HEK293 (cell line): ENCODE measurements around the gene TBC1D9B.

Source experiments
- CTCF ChIP-seq: fragments of 450-650 bp; formaldehyde crosslinking; IDR thresholded peaks from 2 replicates; pipeline ENCODE4 v1.5.1; 2016; ENCODE audit warnings: missing biosample characterization, missing genetic modification characterization
- ZBTB7A ChIP-seq: fragments of 450-650 bp; formaldehyde crosslinking; IDR thresholded peaks from 2 replicates; pipeline ENCODE4 v1.5.1; 2016; ENCODE audit warnings: low read depth, missing biosample characterization, missing genetic modification characterization
- ZEB2 ChIP-seq: fragments of 450-650 bp; formaldehyde crosslinking; IDR thresholded peaks from 2 replicates; pipeline ENCODE4 v1.5.1; 2016; ENCODE audit warnings: missing biosample characterization, missing genetic modification characterization
- ZNF155 ChIP-seq: fragments of 450-650 bp; formaldehyde crosslinking; IDR thresholded peaks from 2 replicates; pipeline ENCODE4 v1.5.1; 2016; ENCODE audit warnings: missing biosample characterization, missing genetic modification characterization
- ZNF184 ChIP-seq: fragments of 450-650 bp; IDR thresholded peaks from 2 replicates; pipeline ENCODE4 v1.5.1; 2018; ENCODE audit warnings: missing biosample characterization, mild to moderate bottlenecking, missing genetic modification characterization
- ZNF239 ChIP-seq: fragments of 450-650 bp; formaldehyde crosslinking; IDR thresholded peaks from 2 replicates; pipeline ENCODE4 v1.5.1; 2016; ENCODE audit warnings: missing biosample characterization, missing genetic modification characterization
- ZNF266 ChIP-seq: fragments of 450-650 bp; formaldehyde crosslinking; IDR thresholded peaks from 2 replicates; pipeline ENCODE4 v1.5.1; 2016; ENCODE audit warnings: missing biosample characterization, missing genetic modification characterization, low read depth
- ZNF48 ChIP-seq: fragments of 450-650 bp; formaldehyde crosslinking; IDR thresholded peaks from 2 replicates; pipeline ENCODE4 v1.5.1; 2016; ENCODE audit warnings: missing biosample characterization, missing genetic modification characterization
- ZNF777 ChIP-seq: fragments of 450-650 bp; formaldehyde crosslinking; IDR thresholded peaks from 2 replicates; pipeline ENCODE4 v1.5.1; 2017; ENCODE audit warnings: missing biosample characterization, missing genetic modification characterization, borderline replicate concordance
- ZNF830 ChIP-seq: fragments of 450-650 bp; IDR thresholded peaks from 2 replicates; pipeline ENCODE4 v1.5.0; 2018; ENCODE audit warnings: missing biosample characterization, missing genetic modification characterization, low read depth, mild to moderate bottlenecking, moderate library complexity
- ZNF843 ChIP-seq: fragments of 450-650 bp; formaldehyde crosslinking; IDR thresholded peaks from 2 replicates; pipeline ENCODE4 v1.5.1; 2016; ENCODE audit warnings: missing biosample characterization, missing genetic modification characterization

GRCh38 chr5:179827680-179828079, 80.0 kb downstream of the TBC1D9B start:
- TF ChIP-seq ZNF843 (tag by site-specific recombination) (no peak), ZBTB7A (no peak), ZNF155 (tag by site-specific recombination) (no peak), ZNF266 (no peak), ZNF830 (tag by site-specific recombination) (no peak), CTCF (tag by site-specific recombination) (no peak), ZEB2 (tag by site-specific recombination) (no peak), ZNF184 (no peak), ZNF239 (tag by site-specific recombination) (no peak), ZNF777 (tag by site-specific recombination) (no peak), ZNF48 (no peak)
